Measurements from ENCODE around the gene PCDH12. TPM values are rescaled to one million over a fixed set of nuclear protein-coding genes. Genes with fewer than 3 reads are reported as not detected.

The PCDH12 gene
- total and polyA plus RNA-seq, 2 of the 8 experiments (the other 6 are each of a cell fraction or from before 2014, with no cell fraction given), result 0.06 to 0.17 TPM

- Histone ChIP-seq H4K20me1 (replicated peaks in 1 of 2; ENCODE audit: control insufficient read depth in 1 of 2, insufficient read depth in 2 of 2, low read length in 2 of 2) (no peaks in the 10 kb centered on the region), H2AK5ac (ENCODE audit: low read depth, low read length) (no peak overlapping the region), H3K27ac (ENCODE audit: low read depth, low read length) (no peak overlapping the region), H3K4ac (replicated peaks; ENCODE audit: insufficient read length, low read depth, low read length) (no peak overlapping the region), H3K4me2 (ENCODE audit: insufficient read depth in 1 of 2, low read depth in 2 of 2, low read length in 2 of 2) (no peak overlapping the region), H3K4me1 (replicated peaks in 1 of 4; ENCODE audit: control insufficient read depth in 3 of 4, insufficient read depth in 4 of 4, low read length in 3 of 4) (peaks cover 3 to 6% (median 4%) of the 10 kb centered on the region in 4 experiments; a peak in 6 of 7 replicates), H3K14ac (ENCODE audit: insufficient read length) (no peak overlapping the region), H4K5ac (ENCODE audit: insufficient read length, low read depth, low read length) (no peak overlapping the region), H3K56ac (replicated peaks; ENCODE audit: insufficient read length, low read depth, low read length) (no peak overlapping the region), H3K23me2 (ENCODE audit: low read depth, low read length) (peaks cover under 1% of the 10 kb centered on the region; the same call in 1 of the 2 replicates), H4K8ac (ENCODE audit: extremely low read depth, insufficient read depth, low read length) (no peak overlapping the region), H3K79me1 (ENCODE audit: low read depth, low read length) (no peaks in the 10 kb centered on the region), H3K18ac (ENCODE audit: extremely low read depth, low read length) (no peak overlapping the region), H2BK5ac (ENCODE audit: low read depth, low read length) (no peak overlapping the region), H2BK15ac (ENCODE audit: low read length) (no peak overlapping the region), H3K79me2 (ENCODE audit: control insufficient read depth in 1 of 2, insufficient read depth in 2 of 2, low read length in 2 of 2) (no peaks in the 10 kb centered on the region), H3K27me3 (replicated peaks in 1 of 4; ENCODE audit: control insufficient read depth in 3 of 4, extremely low read depth in 1 of 4, insufficient read depth in 3 of 4, low read length in 3 of 4) (peaks cover 0 to 11% (median 5%) of the 10 kb centered on the region in 4 experiments; a peak in 5 of 7 replicates), H2AFZ (ENCODE audit: low read length) (no peak overlapping the region), H3K36me3 (ENCODE audit: control insufficient read depth in 2 of 4, insufficient read depth in 4 of 4, low read length in 3 of 4) (no peaks in the 10 kb centered on the region), H2BK20ac (ENCODE audit: low read length) (no peak overlapping the region), H2BK120ac (replicated peaks; ENCODE audit: low read depth, low read length) (no peak overlapping the region), H3K23ac (ENCODE audit: insufficient read length) (no peak overlapping the region), H3K9ac (replicated peaks in 1 of 4; ENCODE audit: extremely low read depth in 1 of 4, low read depth in 3 of 4, low read length in 3 of 4) (no peak overlapping the region), H3K9me3 (ENCODE audit: insufficient read depth in 2 of 2, low read depth in 1 of 2, low read length in 1 of 2) (no peaks in the 10 kb centered on the region), H3K4me3 (ENCODE audit: extremely low read depth in 1 of 4, insufficient read depth in 2 of 4, low read depth in 3 of 4, low read length in 4 of 4) (no peak overlapping the region), H2BK12ac (ENCODE audit: low read depth, low read length) (no peak overlapping the region), H4K91ac (replicated peaks; ENCODE audit: insufficient read length, low read length) (no peak overlapping the region)
- TF ChIP-seq MAFK (IDR thresholded peaks at IDR 0.05; ENCODE audit: low read depth, low read length) (no peak), ATF2 (IDR thresholded peaks at IDR 0.05; ENCODE audit: low read length) (no peak), SIX5 (IDR thresholded peaks at IDR 0.05; ENCODE audit: low read depth, low read length) (no peak), CTCF (IDR thresholded peaks at IDR 0.05; ENCODE audit: control extremely low read depth in 1 of 3, insufficient read depth in 1 of 3, low read depth in 1 of 3, low read length in 3 of 3) (no peak), ZNF274 (IDR thresholded peaks at IDR 0.05; ENCODE audit: borderline replicate concordance, extremely low read depth, low read length) (no peak), CBX5 (IDR thresholded peaks at IDR 0.05; ENCODE audit: low read depth, low read length) (no peak), SAP30 (IDR thresholded peaks at IDR 0.05; ENCODE audit: insufficient read depth, insufficient replicate concordance, low read length) (no peak)
- FAIRE-seq, result no peak
- 93% methylated on average over 2 of the region's 2 CpGs; no CpG with 5 or more reads in 1 of the 2 experiments for WGBS, 2 experiments (ENCODE audit: extremely low coverage in 1 of 2, insufficient coverage in 1 of 2, insufficient read length in 1 of 2, insufficient replicate concordance in 2 of 2, low coverage in 1 of 2, low lambda C conversion rate in 2 of 2, missing lambda C conversion rate in 1 of 2)
- ChIA-PET POLR2A (ENCODE audit: partially characterized antibody) (no interaction called here), CTCF (ENCODE audit: partially characterized antibody) (interaction anchor here (0.6 kb wide), 1 partner anchor 25 kb away, joined by 3 read pairs; no protein-coding TSS in a partner anchor)
- no peak for DNase-seq (ENCODE audit: low read depth in 1 of 2, low spot score in 2 of 2)
These were observed 49.2 kb downstream of the PCDH12 start for GRCh38 chr5:141908796-141909195.
